H1 (cell line): Measurements from ENCODE around the gene VSTM4. TPM values are rescaled to one million over a fixed set of nuclear protein-coding genes. Genes with fewer than 3 reads are reported as not detected.

Source experiments
- ATF3 ChIP-seq: IDR thresholded peaks from 2 replicates; pipeline ENCODE4 v1.6.1; 2011; ENCODE audit warnings: low read depth, mild to moderate bottlenecking, low read length; ENCODE audit not compliant: insufficient read depth
- CTBP2 ChIP-seq: IDR thresholded peaks from 2 replicates; pipeline ENCODE4 v1.7.0; 2011; ENCODE audit warnings: borderline replicate concordance, mild to moderate bottlenecking, moderate library complexity, mixed read lengths, low read length; ENCODE audit not compliant: insufficient read depth, insufficient read length
- CTCF ChIP-seq, 3 experiments: IDR thresholded peaks; 1 replicate in 2 of 3; 2 replicates in 1 of 3; pipeline versions ENCODE4 v1.5.1 to v1.6.1; 2011; ENCODE audit warnings: low read length in 3 of 3, mild to moderate bottlenecking in 3 of 3, inconsistent platforms in 2 of 3, low read depth in 1 of 3, moderate library complexity in 1 of 3; ENCODE audit not compliant: insufficient read depth in 1 of 3; ENCODE audit errors: control extremely low read depth in 1 of 3
- HDAC6 ChIP-seq: IDR thresholded peaks from one replicate; pipeline ENCODE4 v1.7.1; 2012; ENCODE audit warnings: low read depth, mild to moderate bottlenecking, inconsistent platforms, low read length, moderate library complexity
- NANOG ChIP-seq: IDR thresholded peaks from 2 replicates; pipeline ENCODE4 v1.6.1; 2011; ENCODE audit warnings: low read length, low read depth, mild to moderate bottlenecking, inconsistent platforms; ENCODE audit not compliant: insufficient read depth, poor library complexity, severe bottlenecking
- SP2 ChIP-seq: IDR thresholded peaks from 2 replicates; pipeline ENCODE4 v1.6.1; 2012; ENCODE audit warnings: mild to moderate bottlenecking, low read length, inconsistent platforms
- TBP ChIP-seq: IDR thresholded peaks from 2 replicates; pipeline ENCODE4 v1.6.1; 2011; ENCODE audit warnings: low read depth, low read length, improper control_type of control experiment
- polyA plus RNA-seq, 7 experiments: library from polyadenylated mRNA; depleted of rRNA in 3 of 7; stranded (reverse) in 5 of 7; unstranded in 2 of 7; fragments of >200 nt in 5 of 7; fragments of 200-250 nt in 2 of 7; gene quantifications; 1 replicate in 5 of 7; 2 replicates in 1 of 7; 4 replicates in 1 of 7; pipeline versions ENCODE4 v1.2.1 to v1.2.3, GENCODE V29; 2011 to 2013; ENCODE audit warnings: missing spikeins in 2 of 7, mixed read lengths in 2 of 7
- total RNA-seq: library from RNA; stranded (reverse); fragmentation: NEBNext Ultra II Directional; extraction: Animal tissue kit (Norgen Biotek cat#: 25700); gene quantifications from 2 replicates; pipeline ENCODE4 v1.2.1, GENCODE V29; 2021

The VSTM4 gene
- total and polyA plus RNA-seq, 2 of the 8 experiments (the other 6 are each of a cell fraction or from before 2014, with no cell fraction given): 0.48 to 0.73 TPM

GRCh38 chr10:48985621-48986158 lies 129.6 kb downstream of the VSTM4 start (continued):
- TF ChIP-seq CTCF (IDR thresholded peaks at IDR 0.05; ENCODE audit: control extremely low read depth in 1 of 3, insufficient read depth in 1 of 3, low read depth in 1 of 3, low read length in 3 of 3) (no peak), TBP (no peak), HDAC6 (no peak), SP2 (no peak), NANOG (no peak), CTBP2 (no peak), ATF3 (no peak)
- TF ChIP-seq, all 59 proteins: peak for 0
